22Rv1 (cell line): Measurements from ENCODE around the gene ACSL4.
"Not testable (repeated sequence)": the region's sequence is repeated elsewhere in the genome, so short reads cannot be mapped to it uniquely, and the experiment has no call there.

Experiments
- H3K27ac ChIP-seq: fragments of 450-650 bp; 2 replicates; pipeline ENCODE4 v1.5.1; 2017
- CTCF ChIP-seq: fragments of 450-650 bp; IDR thresholded peaks from 2 replicates; pipeline ENCODE4 v1.5.1; 2017; ENCODE audit warnings: mild to moderate bottlenecking
- ZFX ChIP-seq: fragments of 450-650 bp; IDR thresholded peaks from 2 replicates; pipeline ENCODE4 v1.6.1; 2017; ENCODE audit warnings: antibody characterized with exemption, borderline replicate concordance

Gene ACSL4

GRCh38 chrX:109747681-109748080 is 14.6 kb upstream of the ACSL4 start:
- TF ChIP-seq CTCF (no peak), ZFX (no peak)
- H3K27ac ChIP-seq = no peak overlapping the region

DNA sequence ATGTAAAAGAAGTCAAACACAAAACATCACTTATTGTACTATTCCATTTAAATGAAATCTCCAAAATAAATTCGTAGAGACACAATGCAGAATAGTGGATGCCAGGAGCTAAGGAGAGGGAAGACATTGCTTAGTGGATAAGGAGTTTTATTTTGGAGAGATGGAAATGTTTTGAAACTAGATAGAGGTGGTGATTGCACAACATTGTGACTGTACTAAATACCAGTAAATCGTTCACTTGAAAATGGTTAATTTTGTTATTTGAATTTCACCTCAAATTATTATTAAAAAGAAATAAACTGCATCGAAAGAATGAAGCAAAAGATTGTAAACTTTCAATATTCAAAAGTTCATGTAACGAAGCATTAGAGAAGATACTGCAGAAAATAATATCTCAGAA is 9.7 kb upstream of the ACSL4 start:
- H3K27ac ChIP-seq = no peak overlapping the region
- TF ChIP-seq ZFX = no peak
- TF ChIP-seq CTCF = no peak

GRCh38 chrX:109740896-109741295 is 7.8 kb upstream of the ACSL4 start:
- not testable (repeated sequence) for H3K27ac ChIP-seq

DNA sequence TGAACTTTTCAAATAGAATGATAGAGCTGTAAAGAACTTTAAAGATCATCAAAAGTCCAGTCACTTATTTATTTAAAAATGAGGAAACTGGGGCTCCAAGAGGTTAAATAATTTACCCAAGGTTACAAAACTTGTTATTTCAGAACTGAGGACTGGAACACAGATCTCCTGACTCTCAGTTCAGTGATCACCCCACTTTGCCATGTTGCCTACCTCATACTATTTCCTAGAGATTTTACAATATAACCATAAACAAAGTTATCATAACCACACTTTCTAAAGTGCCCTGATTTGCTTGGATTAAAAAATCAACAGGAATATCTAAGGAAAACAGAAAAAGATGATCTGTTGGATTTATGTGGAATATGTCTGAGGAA is 7.4 kb upstream of the ACSL4 start:
- TF ChIP-seq ZFX (no peak), CTCF (no peak)
- H3K27ac ChIP-seq = no peak overlapping the region

- TF ChIP-seq CTCF = no peak
- TF ChIP-seq ZFX = no peak
- no peak overlapping the region for H3K27ac ChIP-seq
Measured at GRCh38 chrX:109739625-109740432, 6.8 kb upstream of the ACSL4 start.

DNA sequence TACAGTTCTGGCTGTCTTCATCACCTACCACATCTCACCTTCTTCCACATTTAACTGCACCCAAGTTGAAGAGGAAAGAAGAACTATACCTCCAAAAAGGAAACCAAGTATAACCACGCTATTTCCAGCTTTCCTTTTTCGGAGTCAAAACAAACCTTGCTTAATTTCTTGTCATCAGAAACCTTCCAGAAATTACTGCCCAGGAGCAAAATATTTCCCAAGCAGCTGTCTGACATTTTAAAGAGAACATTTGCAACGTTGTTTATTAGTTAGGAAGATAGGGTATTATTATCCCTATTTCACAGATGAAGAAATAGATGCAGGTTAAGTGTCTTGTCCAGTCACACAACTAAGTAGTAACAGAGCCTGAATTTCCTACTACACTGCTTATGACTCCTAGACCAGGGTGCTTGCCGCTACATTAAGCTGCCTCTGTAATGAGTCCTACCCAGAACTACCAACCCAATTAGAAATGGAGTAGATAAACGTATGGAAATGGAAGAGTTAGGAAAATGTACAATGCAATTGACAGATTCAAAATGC is 2.2 kb upstream of the ACSL4 start:
- TF ChIP-seq CTCF (no peak), ZFX (no peak)
- no peak overlapping the region for H3K27ac ChIP-seq

DNA sequence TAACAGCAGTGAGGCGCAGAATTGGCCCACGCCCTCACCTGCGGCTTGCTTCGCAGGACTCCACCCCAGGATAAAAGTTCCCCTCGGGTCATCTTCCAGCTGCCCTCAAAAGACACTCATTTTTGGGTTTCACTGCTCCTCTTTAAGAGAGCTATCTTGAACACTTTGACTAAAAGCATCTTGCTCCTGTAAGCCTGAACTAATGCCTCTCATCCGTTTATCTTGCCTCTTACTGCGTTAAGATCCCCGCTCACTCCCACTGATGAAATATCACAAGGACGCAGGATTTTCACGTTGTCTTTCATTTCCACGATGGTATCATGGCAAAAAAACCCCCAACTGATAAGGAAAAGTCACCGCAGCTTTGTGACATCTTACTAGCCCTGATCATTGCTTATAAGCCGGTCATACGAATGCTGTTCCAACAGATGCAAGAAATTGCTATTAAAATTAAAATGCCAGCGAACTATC is 591 bp upstream of the ACSL4 start:
- TF ChIP-seq CTCF (no peak), ZFX (no peak)
- no peak overlapping the region for H3K27ac ChIP-seq
